Measurements from ENCODE around the gene SLC38A2.
"Not testable (repeated sequence)": the region's sequence is repeated elsewhere in the genome, so short reads cannot be mapped to it uniquely, and the experiment has no call there.

SLC38A2 gene

GRCh38 chr12:46359667-46360280 is 12.8 kb downstream of the SLC38A2 start:
- DNase-seq, result no peak

- DNase-seq, result no peak
Observed at GRCh38 chr12:46358791-46359666, 13.5 kb downstream of the SLC38A2 start.

- no peak for DNase-seq
Observed at GRCh38 chr12:46358325-46358700, 14.3 kb downstream of the SLC38A2 start.

GRCh38 chr12:46357438-46358324 is 14.9 kb downstream of the SLC38A2 start:
- no peak for DNase-seq

GRCh38 chr12:46356655-46357437 is 15.7 kb downstream of the SLC38A2 start:
- DNase-seq, result no peak

- no peak for DNase-seq
Observed at GRCh38 chr12:46354802-46355199, 17.8 kb downstream of the SLC38A2 start.

- no peak for DNase-seq
Observed at GRCh38 chr12:46354111-46354801, 18.3 kb downstream of the SLC38A2 start.

- DNase-seq, result no peak
Observed at GRCh38 chr12:46351886-46352650, 20.5 kb downstream of the SLC38A2 start.

- no peak for DNase-seq
Observed at GRCh38 chr12:46351138-46351537, 21.4 kb downstream of the SLC38A2 start.

GRCh38 chr12:46349253-46349652 is 23.3 kb downstream of the SLC38A2 start:
- no peak for DNase-seq

GRCh38 chr12:46343118-46343852 is 29.3 kb downstream of the SLC38A2 start:
- no peak for DNase-seq

GRCh38 chr12:46342562-46343033 is 30.0 kb downstream of the SLC38A2 start:
- no peak for DNase-seq

GRCh38 chr12:46339051-46339450 is 33.5 kb downstream of the SLC38A2 start:
- DNase-seq, result no peak

- no peak for DNase-seq
Observed at GRCh38 chr12:46332260-46332659, 40.3 kb downstream of the SLC38A2 start.

GRCh38 chr12:46325075-46325474 is 47.5 kb downstream of the SLC38A2 start:
- DNase-seq, result not testable (repeated sequence)

GRCh38 chr12:46320731-46321130 is 51.8 kb downstream of the SLC38A2 start:
- DNase-seq, result no peak

GRCh38 chr12:46318037-46318436 is 54.5 kb downstream of the SLC38A2 start:
- DNase-seq, result no peak
